Measurements from ENCODE around the gene ZNF664. TPM values are rescaled to one million over a fixed set of nuclear protein-coding genes. Genes with fewer than 3 reads are reported as not detected.

Gene ZNF664
- total and polyA plus RNA-seq, 2 of the 8 experiments (the other 6 are each of a cell fraction or from before 2014, with no cell fraction given) = 22.8 to 51.4 TPM

DNA sequence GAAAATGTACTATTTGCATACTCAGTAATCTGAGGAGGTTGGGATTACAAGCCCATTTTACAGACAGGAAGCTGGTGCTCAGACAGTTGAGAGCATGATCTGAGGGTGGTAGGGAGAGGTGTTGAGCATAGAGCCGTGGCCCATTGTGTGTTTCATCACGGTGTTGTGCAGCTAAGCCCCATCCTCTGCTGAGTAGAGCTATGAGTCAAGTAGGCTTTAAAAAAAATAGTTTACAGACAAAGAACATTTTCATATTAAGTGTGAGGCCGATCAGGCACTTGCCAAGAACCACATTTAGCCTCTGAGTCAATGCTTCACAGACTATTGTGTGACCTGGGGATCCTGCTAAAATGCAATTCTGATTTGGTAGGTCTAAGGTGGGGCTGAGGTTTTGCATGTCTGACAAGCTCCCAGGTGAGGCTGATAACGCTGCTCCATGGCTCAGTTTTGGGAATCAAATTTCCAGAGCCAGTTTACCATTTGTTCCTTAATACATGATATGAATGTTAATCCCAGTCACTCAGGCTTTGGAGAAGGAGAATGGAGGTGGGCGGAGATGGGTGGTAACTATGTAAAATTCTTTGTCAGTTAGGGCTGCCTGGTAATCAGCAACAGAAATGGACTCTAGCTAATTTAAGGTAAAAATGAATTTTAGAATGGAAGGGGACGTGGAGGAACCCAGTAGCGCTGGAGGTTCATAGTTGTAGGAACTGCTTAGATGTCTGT, 22.2 kb downstream of the ZNF664 start:
- no peak for FAIRE-seq
- WGBS, 2 experiments (ENCODE audit: extremely low coverage in 1 of 2, insufficient coverage in 1 of 2, insufficient read length in 1 of 2, insufficient replicate concordance in 2 of 2, low coverage in 1 of 2, low lambda C conversion rate in 2 of 2, missing lambda C conversion rate in 1 of 2) = 91% methylated on average over 7 of the region's 7 CpGs; no CpG with 5 or more reads in 1 of the 2 experiments
- Histone ChIP-seq H3K79me1 (ENCODE audit: low read depth, low read length) (no peaks in the 10 kb centered on the region; the same call in 1 of the 2 replicates), H3K18ac (ENCODE audit: extremely low read depth, low read length) (no peak overlapping the region), H2BK12ac (ENCODE audit: low read depth, low read length) (no peak overlapping the region), H3K36me3 (ENCODE audit: control insufficient read depth in 2 of 4, insufficient read depth in 4 of 4, low read length in 3 of 4) (peaks cover 0 to 3% (median 0%) of the 10 kb centered on the region in 4 experiments; a peak in 1 of 8 replicates), H3K9ac (replicated peaks in 1 of 4; ENCODE audit: extremely low read depth in 1 of 4, low read depth in 3 of 4, low read length in 3 of 4) (no peak overlapping the region; a peak in 1 of 7 replicates), H3K23ac (ENCODE audit: insufficient read length) (no peak overlapping the region), H4K8ac (ENCODE audit: extremely low read depth, insufficient read depth, low read length) (no peak overlapping the region), H3K27me3 (replicated peaks in 1 of 4; ENCODE audit: control insufficient read depth in 3 of 4, extremely low read depth in 1 of 4, insufficient read depth in 3 of 4, low read length in 3 of 4) (no peaks in the 10 kb centered on the region; a peak in 1 of 7 replicates), H2BK15ac (ENCODE audit: low read length) (no peak overlapping the region), H4K5ac (ENCODE audit: insufficient read length, low read depth, low read length) (no peak overlapping the region), H3K27ac (ENCODE audit: low read depth, low read length) (no peak overlapping the region), H3K4me1 (replicated peaks in 1 of 4; ENCODE audit: control insufficient read depth in 3 of 4, insufficient read depth in 4 of 4, low read length in 3 of 4) (peaks cover 0 to 3% (median 0%) of the 10 kb centered on the region in 4 experiments; a peak in 2 of 7 replicates), H2AK5ac (ENCODE audit: low read depth, low read length) (no peak overlapping the region), H3K79me2 (ENCODE audit: control insufficient read depth in 1 of 2, insufficient read depth in 2 of 2, low read length in 2 of 2) (no peaks in the 10 kb centered on the region), H3K4me3 (ENCODE audit: extremely low read depth in 1 of 4, insufficient read depth in 2 of 4, low read depth in 3 of 4, low read length in 4 of 4) (no peak overlapping the region), H2BK5ac (ENCODE audit: low read depth, low read length) (no peak overlapping the region), H3K4me2 (ENCODE audit: insufficient read depth in 1 of 2, low read depth in 2 of 2, low read length in 2 of 2) (no peak overlapping the region), H3K4ac (replicated peaks; ENCODE audit: insufficient read length, low read depth, low read length) (no peak overlapping the region), H4K20me1 (replicated peaks in 1 of 2; ENCODE audit: control insufficient read depth in 1 of 2, insufficient read depth in 2 of 2, low read length in 2 of 2) (peaks cover 2 to 8% of the 10 kb centered on the region in 2 experiments), H2AFZ (ENCODE audit: low read length) (no peak overlapping the region), H2BK120ac (replicated peaks; ENCODE audit: low read depth, low read length) (no peak overlapping the region), H3K14ac (ENCODE audit: insufficient read length) (no peak overlapping the region), H3K56ac (replicated peaks; ENCODE audit: insufficient read length, low read depth, low read length) (no peak overlapping the region), H3K23me2 (ENCODE audit: low read depth, low read length) (no peaks in the 10 kb centered on the region), H3K9me3 (ENCODE audit: insufficient read depth in 2 of 2, low read depth in 1 of 2, low read length in 1 of 2) (no peaks in the 10 kb centered on the region), H4K91ac (replicated peaks; ENCODE audit: insufficient read length, low read length) (no peak overlapping the region), H2BK20ac (ENCODE audit: low read length) (no peak overlapping the region)
- DNase-seq (ENCODE audit: low read depth in 1 of 2, low spot score in 2 of 2) = no peak
- POLR2A ChIA-PET (ENCODE audit: partially characterized antibody) = interaction anchor here (0.6 kb wide), 1 partner anchor 10 kb away, joined by 3 read pairs; no protein-coding TSS in a partner anchor
- CTCF ChIA-PET (ENCODE audit: partially characterized antibody) = interaction anchor here (0.9 to 2.1 kb wide), 8 partner anchors 9 to 62 kb away, joined by 3 to 6 read pairs (median 4); no protein-coding TSS in a partner anchor
- TF ChIP-seq SIN3A (conservative IDR thresholded peaks at IDR 0.05 in 1 of 2, IDR thresholded peaks at IDR 0.05 in 1 of 2; ENCODE audit: low read depth in 1 of 2, low read length in 2 of 2) (no peak), NRF1 (IDR thresholded peaks at IDR 0.05; ENCODE audit: low read depth, low read length) (no peak), TCF12 (IDR thresholded peaks at IDR 0.05; ENCODE audit: low read depth, low read length) (no peak), JUND (IDR thresholded peaks at IDR 0.05; ENCODE audit: low read length) (no peak), KDM5A (IDR thresholded peaks at IDR 0.05; ENCODE audit: low read length) (no peak), POLR2AphosphoS5 (IDR thresholded peaks at IDR 0.05; ENCODE audit: low read depth, low read length) (no peak), TEAD4 (IDR thresholded peaks at IDR 0.05; ENCODE audit: low read depth, low read length) (no peak)
